HG03469 (cell line): Measurements from ENCODE around the gene CHST3.
"Not testable (repeated sequence)": the region's sequence is repeated elsewhere in the genome, so short reads cannot be mapped to it uniquely, and the experiment has no call there.

Experiments
- ATAC-seq: cut with Tn5 transposase; IDR thresholded peaks from one replicate; pipeline ENCODE4 v1.9.1; 2021; ENCODE audit warnings: mild to moderate bottlenecking, moderate library complexity, moderate number of reproducible peaks; ENCODE audit not compliant: unreplicated experiment

The CHST3 gene

DNA sequence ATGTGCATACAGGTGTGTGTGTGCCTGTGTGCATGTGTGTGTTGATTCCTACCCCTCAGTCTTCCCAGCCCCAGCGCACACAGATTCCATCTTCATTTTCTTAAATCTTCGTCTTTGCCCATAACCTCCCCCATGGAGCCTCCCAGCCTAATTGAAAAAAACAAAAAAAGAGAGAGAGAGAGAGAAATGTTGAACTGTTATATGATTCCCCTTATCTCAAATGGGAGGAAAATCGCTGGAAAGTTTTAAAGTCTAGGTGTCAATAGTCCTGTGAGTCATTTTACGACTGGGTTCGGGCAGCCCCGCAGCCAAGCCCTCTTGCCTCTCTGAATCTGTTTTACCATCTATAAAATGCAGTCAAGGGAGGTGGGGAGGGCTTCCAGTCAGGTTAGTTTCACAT is 63.3 kb downstream of the CHST3 start:
- no peak for ATAC-seq

DNA sequence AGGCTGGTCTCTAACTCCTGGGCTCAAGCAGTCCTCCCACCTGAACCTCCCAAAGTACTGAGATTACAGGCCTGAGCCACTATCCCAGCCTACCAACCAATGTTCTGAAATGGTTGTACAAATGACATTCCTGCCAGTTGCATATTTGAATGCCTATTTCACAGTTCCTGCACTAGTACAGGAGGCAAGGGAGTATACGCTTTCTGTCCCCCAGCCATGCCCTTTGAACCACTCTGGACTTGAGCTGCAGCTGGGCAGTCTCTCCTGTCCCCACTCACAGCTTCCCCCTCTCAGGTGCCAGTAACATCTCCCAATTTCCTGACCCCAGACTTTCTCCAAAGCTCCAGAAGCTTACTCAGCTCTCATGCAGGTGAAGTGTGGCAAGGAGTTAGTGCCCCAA is 65.2 kb downstream of the CHST3 start:
- no peak for ATAC-seq

DNA sequence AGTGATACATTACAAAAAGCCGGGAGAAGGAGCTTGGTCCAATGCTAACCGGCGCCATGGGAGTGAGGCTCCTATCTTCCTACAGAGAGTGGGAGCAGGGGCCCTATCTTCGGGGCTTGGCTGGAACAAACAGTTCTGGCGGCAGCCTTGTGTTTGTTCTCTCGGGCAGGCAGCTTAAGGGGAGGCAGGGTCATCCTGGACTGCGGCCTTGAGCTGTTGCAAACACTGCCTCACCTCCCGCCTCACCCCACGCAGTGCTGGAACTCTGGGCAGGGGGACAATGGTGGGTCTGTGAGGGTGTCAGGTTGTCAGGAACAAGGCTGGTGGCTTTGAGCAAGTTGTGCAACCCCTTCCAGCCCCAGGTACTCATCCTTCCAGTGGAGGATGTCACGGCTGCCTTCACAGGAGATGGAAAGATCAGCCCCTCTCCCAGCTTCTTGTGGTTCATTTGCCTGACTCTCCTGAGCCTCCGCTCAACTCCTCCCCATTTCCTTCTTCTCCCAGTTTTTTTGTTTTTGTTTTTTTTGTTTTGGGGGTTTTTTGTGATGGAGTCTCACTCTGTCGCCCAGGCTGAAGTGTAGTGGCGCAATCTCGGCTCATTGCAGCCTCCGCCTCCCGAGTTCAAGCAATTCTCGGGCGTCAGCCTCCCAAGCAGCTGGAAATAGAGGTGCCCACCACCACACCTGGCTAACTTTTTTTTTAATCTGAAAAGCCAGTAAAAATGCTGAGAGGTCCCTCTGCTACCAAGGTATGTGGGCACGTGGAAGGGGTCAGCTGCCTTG is 66.8 kb downstream of the CHST3 start:
- no peak for ATAC-seq

DNA sequence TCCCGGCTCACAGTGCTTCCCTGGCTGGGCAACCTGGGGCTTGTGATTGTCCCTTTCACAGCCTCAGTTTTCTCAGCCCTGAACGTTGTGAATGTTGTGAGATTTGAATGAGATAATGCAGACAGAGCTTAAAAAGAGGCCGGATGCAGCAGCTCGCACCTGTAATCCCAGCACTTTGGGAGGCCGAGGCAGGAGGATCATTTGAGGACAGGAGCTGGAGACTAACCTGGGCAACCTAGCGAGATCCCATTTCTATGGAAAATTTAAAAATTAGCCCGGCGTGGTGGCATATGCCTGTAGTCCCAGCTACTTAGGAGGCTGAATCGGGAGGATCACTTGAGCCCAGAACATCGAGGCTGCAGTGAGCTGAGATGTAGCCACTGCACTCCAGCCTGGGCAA is 67.5 kb downstream of the CHST3 start:
- no peak for ATAC-seq

DNA sequence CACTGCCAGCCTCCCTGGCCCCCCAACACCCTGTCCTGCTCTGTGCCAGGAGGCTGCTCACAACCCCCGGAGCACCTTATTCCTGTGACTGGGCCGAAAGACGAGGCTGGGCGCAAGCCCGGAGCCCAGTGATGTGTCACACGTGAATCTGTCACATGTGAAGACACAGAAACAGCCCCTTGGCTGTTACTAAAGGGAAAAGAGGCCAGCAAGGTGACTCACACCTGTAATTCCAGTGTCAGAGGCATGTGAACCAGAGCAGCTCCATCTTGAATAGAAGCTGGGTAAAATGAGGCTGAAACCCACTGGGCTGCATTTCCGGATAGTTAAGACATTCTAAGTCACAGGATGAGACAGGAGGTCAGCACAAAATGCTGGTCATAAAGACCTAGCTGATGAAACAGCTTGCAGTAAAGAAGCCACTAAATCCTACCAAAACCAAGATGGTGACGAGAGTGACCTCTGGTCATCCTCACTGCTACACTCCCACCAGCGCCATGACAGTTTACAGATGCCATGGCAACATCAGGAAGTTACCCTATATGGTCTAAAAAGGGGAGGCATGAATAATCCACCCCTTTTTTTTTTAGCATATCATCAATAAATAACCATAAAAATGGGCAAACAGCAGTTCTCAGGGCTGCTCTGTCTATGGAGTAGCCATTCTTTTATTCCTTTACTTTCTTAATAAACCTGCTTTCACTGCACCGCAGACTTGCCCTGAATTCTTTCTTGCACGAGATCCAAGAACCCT is 68.4 kb downstream of the CHST3 start:
- ATAC-seq, result not testable (repeated sequence)

DNA sequence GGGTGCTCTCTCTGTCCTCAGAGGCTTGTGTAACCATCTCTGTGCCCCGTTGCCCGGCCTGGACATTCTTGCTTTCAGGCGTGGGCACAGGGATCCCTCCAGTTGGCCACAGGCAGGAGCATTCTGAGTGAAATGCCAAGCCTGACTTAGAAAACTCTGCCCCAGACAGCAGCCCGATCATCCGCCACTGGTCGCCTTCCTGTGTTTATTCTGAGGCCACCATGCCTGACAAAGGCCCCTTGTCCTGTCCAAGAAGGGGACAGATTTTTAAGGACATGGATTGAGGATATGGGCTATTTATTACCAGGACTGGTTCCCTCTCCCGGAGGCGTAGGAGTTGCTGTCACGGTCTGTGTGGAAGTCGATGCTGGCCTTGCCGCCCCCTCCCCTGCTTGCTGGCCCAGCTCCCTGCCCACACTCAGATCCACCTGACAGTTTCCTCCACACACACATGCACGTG is 69.9 kb downstream of the CHST3 start:
- no peak for ATAC-seq

DNA sequence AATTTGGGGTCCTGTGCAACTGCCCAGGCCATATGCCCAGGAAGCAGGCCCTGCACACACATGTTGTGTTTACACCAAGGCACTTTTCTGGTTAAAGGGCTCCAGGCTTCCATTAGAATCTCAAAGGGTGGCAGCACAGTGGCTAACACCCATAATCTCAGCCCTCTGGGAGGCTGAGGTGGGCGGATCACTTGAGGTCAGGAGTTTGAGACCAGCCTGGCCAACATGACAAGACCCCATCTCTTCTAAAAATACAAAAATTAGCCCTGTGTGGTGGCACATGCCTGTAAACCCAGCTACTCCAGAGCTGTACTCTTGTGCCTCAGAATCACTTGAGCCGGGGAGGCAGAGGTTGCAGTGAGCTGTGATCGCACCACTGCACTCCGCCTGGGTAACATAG is 70.6 kb downstream of the CHST3 start:
- no peak for ATAC-seq

DNA sequence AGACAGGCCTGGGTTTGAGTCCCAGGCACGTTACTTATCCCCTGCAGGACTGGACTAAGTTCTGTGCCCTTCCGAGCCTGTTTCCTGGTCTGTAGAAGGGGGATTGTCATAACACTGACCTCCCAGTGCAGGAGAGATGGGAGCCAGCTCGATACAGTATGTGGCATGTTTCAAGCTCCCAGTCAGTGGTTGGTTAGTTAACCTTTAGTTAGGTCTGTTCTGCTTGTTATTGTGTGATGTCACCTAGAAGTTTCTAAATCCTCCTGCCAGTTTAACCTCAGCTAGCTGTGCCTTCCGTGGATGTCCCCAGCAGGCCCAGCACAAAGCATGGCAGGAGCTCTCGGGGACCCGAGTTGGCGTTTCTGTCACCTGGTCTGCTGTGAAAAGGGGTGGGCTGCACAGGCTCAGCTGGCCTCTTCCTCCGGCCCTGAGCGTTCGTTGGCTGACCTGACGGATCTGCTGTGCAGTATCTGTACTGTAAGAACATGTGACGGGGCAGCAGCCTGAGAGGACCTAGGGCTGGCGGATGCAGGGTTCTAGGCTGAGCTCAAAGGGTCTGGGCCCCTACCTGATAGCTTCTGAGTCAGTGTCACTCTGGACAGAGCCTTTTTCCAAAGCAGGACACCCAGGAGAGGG is 71.2 kb downstream of the CHST3 start:
- ATAC-seq, result no peak

DNA sequence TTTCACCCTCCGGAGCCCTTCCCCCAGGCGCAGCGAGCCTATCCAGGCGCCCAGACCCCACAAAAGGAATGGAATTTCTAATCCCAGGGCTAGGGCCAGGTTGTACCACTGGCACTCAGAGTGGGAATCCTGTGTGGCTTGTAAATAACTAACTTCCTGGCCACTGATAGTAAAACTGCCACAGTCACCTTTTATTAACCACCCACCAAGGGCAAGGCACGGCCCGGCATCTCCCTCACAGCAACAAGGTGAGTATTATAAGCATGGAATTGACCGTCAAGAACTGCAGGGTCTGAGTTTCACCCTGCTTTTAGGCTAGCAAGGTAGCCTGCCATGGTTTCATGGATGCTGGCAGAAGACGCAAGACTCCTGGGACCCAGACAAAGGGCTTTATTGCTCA is 73.1 kb downstream of the CHST3 start:
- no peak for ATAC-seq

DNA sequence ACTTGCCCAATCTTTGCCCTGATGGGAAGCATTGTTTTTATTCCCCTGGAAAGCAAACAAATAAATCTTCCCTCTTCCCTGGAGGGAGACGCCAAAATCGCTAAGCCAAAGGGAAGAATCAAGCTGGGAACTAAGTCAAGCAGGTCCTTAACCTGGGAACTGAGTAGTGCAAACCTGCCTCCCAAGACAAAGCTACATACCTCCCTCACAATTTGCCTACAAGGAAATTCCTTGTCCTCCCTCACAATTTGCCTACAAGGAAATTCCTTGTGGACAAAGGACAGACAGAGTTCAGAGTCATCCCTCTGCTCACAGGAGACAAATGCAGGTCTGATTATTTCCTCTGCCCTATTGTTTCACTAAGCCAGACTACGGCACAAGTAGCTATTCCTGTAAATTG is 73.6 kb downstream of the CHST3 start:
- no peak for ATAC-seq

DNA sequence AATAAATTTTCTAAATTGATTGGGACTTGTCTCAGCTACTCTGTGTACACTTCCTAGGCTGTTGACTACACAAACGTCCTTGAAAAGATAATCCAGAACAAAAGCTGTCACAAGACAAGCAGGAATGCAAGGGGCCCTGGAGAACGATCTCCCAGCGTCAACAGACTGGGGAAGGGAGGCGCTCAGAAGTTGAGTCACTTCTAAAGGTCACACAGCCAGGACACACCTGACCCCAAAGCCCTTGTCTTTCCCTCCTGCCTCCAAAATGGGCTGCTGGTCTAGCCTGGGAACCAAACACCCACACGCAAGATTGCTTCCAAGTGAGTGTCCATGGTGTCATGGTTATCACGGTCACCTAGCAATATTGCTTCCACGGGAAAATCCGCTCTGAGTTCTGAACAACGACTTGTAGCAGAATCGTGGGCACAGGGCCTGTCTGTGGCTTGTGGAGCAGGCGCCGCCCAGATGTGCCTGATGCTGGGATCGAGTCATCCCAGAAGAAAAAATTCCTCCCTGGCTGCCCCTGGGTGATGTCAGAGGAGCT is 74.3 kb downstream of the CHST3 start:
- ATAC-seq, result no peak

DNA sequence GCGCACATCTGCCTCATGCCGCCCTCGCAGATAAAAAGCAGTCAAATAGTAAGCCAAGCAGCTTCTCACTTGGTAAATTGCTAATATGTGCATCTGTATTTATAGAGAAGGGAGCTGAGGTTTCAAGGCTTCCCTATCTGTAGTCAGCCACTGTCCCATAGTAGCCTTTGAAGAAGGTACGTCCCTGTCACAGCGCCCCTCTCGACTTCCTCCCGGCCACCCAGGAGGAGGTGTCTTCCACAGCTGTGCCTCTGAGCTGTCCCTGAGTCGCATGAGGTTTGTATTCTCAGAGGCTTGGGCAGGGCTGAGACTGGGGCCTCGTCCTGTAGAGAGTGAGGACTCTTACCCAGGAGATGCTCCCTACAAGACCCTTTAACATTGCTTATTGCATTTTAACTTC is 75.2 kb downstream of the CHST3 start:
- no peak for ATAC-seq

DNA sequence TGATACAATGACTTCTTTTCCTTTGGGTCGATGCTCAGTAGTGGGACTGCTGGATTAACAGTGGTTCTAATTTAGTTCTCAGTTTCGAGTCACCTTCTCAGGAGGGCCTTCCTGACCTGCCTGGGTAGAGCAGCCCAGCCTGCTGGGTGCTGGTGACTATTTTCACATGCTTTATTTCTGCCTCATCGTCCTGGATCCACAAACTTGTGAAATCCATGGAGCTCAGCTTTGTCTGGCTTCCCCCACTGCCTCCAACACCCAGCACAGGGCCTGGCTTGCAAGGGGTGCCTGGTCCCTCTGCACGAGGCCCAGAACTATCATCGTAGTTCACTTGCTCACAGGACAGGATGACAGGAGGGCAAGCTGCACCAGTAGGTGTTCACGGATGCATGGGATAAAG is 77.3 kb downstream of the CHST3 start:
- ATAC-seq, result no peak

DNA sequence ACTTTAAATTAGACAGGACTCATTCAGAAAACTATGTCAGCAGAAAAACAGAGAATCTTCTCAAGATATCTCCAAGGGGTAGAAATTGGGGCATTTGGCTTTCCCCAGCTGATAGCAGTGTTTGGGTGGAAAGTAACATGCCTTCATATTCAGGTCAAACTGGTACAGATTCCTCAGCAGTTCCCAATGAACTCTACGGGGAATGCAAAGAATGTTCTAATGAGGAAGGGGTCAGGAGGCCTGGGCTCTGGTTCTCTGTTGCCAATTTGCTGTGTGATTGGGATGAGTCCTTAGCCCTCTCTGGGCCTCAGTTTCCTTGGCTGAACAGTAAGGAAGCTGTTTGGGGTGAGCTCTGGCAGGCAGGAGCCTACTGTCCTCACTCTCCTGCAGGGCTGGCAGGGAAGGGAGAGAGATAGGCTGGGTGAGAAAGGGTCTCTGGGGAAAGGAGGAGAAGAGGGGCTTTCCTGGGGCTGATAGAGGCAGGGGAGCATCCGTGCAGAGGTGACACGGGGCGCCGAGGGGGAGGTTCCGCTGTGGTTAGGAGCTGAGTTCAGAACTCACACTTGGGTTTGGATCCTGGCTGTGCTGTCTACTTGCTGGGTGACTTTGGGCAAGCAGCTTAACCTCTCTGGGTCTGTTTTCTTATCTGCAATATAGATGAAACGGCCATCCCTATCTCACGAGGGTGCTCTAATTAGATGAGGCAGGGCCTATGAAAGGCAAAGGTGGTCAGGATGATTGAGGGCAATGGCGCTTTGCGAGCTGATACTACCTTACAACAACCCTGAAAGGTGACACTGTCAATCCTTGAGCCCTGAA is 79.0 kb downstream of the CHST3 start:
- ATAC-seq, result no peak

DNA sequence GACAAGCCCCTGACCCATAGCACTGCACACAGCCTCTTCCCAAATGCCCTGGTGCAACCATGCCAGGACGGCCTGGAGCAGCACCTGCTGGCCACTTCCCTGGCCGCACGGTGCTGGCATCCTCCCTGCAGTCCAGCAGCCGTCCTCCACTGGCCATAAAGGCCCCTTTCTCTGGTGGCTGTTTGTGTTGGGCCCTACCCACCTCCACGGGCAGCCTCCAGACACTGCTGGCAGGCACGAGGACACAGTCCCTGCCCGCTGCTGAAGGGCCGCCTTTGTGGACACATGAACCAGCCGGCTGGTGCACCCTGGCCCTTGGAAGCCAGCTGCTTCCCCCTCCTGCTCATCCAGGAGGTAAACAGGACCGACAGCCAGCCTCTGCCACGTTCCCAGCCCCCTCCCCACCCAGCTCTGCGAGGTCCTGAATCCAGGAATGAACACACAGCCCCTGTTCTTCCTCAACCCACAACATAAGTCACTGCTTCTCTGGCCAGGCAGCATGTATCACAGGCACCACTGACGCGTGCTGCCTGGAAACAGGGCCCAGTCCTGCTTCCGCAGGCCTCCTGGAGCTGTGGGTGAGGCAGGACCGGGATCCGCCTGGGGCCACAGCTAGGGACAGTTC is 80.3 kb downstream of the CHST3 start:
- no peak for ATAC-seq

DNA sequence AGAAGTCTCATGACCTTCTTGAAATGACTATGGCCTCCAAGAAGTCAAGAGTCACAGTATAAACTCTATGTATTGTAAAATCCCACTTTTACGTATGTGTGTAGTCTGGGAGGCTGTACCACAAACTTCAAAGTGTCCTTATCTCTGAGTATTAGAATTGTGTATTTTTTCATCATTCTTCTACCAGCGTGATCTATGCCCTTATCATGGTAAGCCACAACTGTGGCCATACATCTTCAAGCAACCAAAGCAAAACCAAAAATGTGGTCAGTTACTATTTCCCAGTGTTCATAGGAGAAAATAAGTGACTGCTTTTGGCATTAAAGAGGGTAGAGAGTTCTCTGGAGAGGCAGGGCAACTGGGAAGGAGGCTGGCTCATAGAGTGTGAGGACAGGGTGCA is 81.4 kb downstream of the CHST3 start:
- no peak for ATAC-seq

DNA sequence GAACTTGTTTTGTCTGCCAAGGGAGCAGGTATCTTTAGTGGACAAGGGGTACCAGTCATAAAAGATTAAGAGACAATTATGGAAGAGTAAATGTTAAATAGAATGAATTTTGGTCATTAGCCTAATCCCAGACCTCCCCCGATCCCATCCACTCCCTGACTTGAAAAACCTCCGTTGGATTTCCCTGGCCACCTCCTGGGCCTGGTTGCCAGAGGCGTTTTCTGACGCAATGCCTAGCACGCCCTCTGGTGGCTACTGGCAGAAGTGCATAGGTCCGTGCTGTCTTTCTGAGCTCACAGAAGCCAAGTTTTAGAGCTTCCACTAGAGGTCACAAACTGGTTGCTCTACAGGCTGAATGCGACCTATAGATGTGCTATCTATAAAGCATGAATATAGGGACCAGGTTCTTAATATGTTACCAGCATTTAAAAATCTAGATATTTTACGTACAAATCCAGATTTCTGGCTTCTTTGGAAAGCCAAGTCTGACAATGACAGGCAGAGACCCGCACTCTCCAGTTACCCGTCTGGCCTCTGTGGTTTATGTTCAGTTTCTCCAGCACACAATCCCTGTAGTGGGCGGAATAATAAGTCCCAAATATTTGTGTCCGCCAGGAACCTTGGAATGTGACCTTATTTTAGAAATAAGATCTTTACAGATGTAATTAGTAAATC is 84.4 kb downstream of the CHST3 start:
- peak; percentile 60 for ATAC-seq

DNA sequence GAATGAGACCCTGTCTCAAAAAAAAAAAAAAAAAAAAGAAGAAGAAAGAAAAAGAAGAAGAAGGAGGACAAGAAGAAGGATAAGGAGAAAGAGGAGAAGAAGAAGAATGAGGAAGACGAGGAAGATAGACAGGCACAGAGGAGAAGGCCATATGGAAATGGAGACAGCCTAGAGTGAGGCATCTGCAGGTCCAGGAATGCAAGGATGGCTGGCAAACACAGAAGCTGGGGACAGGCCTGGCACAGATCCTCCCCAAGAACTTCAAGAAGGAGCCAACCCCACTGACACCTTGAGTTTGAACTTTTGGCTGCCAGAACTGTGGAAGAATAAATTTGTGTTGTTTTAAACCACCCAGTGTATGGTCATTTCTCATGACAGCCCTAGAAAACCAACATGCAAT is 85.3 kb downstream of the CHST3 start:
- no peak for ATAC-seq

DNA sequence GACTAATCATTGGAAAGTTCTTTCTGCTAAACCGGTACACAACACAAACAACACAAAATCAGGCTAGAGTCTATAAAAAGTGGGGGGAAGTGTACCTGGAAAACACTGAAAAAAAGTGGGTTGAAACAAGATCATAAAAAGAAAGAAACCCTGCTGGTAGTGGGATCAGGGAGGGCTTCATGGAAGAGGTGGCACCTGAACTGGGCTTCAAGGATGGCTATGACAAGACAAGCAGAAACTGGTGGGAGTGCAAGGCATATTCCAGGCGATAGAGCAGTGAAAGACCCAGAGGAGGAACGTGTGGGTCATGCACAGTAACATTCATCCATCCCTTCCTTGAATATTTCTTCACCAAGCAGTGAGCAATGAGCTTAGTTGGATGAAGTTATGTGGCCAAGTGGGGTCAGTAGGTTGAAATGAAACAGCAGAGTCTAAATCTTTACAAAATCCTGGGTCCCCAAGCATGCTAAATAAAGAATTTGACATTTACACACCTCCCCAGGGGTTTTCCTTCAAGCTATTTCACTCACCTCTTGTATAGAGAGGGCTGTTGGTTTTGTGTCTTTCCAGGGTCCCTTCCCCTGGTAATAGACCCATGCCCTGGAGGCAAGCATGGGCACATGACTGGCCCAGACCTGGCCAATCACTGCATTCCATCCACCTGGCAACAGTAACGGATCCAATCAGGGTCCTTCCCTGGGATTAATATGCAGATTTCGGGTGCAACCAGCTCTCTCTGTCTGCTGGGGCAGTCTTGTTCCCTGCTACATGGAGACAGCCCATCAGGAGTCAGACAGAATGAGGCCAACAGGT is 86.0 kb downstream of the CHST3 start:
- no peak for ATAC-seq
